ENCODE data around the gene RGS4.

RGS4 gene

GRCh38 chr1:163036671-163037070 is 32.5 kb upstream of the RGS4 start:
- Histone ChIP-seq H3K27ac (ENCODE audit: poor library complexity, severe bottlenecking) (peak overlapping the region; percentile 96), H3K4me3 (ENCODE audit: severe bottlenecking) (no peak overlapping the region), H3K4me1 (ENCODE audit: insufficient read depth, poor library complexity, severe bottlenecking) (peaks cover 22% of the 10 kb centered on the region), H3K9me3 (ENCODE audit: severe bottlenecking) (no peaks in the 10 kb centered on the region), H3K27me3 (ENCODE audit: insufficient read depth, poor library complexity, severe bottlenecking) (no peaks in the 10 kb centered on the region), H3K36me3 (ENCODE audit: low read depth) (0 out of 2 replicates have a peak, but pooled peaks cover 2% of the 10 kb centered on the region)
- TF ChIP-seq CTCF (IDR thresholded peaks at IDR 0.05; ENCODE audit: poor library complexity, severe bottlenecking) = no peak
- DNase-seq (ENCODE audit: low spot score) (no peak), ATAC-seq (ENCODE audit: low read depth) (no peak)

- peaks cover 22% of the 10 kb centered on the region for H3K4me1 ChIP-seq (ENCODE audit: insufficient read depth, poor library complexity, severe bottlenecking)
- no peaks in the 10 kb centered on the region for H3K9me3 ChIP-seq (ENCODE audit: severe bottlenecking)
- 0 out of 2 replicates have a peak, but pooled peaks cover 3% of the 10 kb centered on the region for H3K36me3 ChIP-seq (ENCODE audit: low read depth)
- ATAC-seq (ENCODE audit: low read depth) (no peak), DNase-seq (ENCODE audit: low spot score) (no peak)
- no peaks in the 10 kb centered on the region for H3K27me3 ChIP-seq (ENCODE audit: insufficient read depth, poor library complexity, severe bottlenecking)
- no peak overlapping the region for H3K27ac ChIP-seq (ENCODE audit: poor library complexity, severe bottlenecking)
- no peak overlapping the region for H3K4me3 ChIP-seq (ENCODE audit: severe bottlenecking)
- TF ChIP-seq CTCF (IDR thresholded peaks at IDR 0.05; ENCODE audit: poor library complexity, severe bottlenecking) = no peak
These were observed 30.0 kb upstream of the RGS4 start for GRCh38 chr1:163038928-163039706.

GRCh38 chr1:163039707-163040093 is 29.5 kb upstream of the RGS4 start:
- no peak for TF ChIP-seq CTCF (IDR thresholded peaks at IDR 0.05; ENCODE audit: poor library complexity, severe bottlenecking)
- ATAC-seq (ENCODE audit: low read depth) (no peak), DNase-seq (ENCODE audit: low spot score) (no peak)
- H3K27ac ChIP-seq (ENCODE audit: poor library complexity, severe bottlenecking) = no peak overlapping the region
- peaks cover 20% of the 10 kb centered on the region for H3K4me1 ChIP-seq (ENCODE audit: insufficient read depth, poor library complexity, severe bottlenecking)
- no peaks in the 10 kb centered on the region for H3K9me3 ChIP-seq (ENCODE audit: severe bottlenecking)
- no peak overlapping the region for H3K4me3 ChIP-seq (ENCODE audit: severe bottlenecking)
- H3K27me3 ChIP-seq (ENCODE audit: insufficient read depth, poor library complexity, severe bottlenecking) = no peaks in the 10 kb centered on the region
- H3K36me3 ChIP-seq (ENCODE audit: low read depth) = 0 out of 2 replicates have a peak, but pooled peaks cover 3% of the 10 kb centered on the region

- Histone ChIP-seq H3K27me3 (ENCODE audit: insufficient read depth, poor library complexity, severe bottlenecking) (no peaks in the 10 kb centered on the region), H3K4me3 (ENCODE audit: severe bottlenecking) (no peak overlapping the region), H3K4me1 (ENCODE audit: insufficient read depth, poor library complexity, severe bottlenecking) (no peaks in the 10 kb centered on the region), H3K9me3 (ENCODE audit: severe bottlenecking) (no peaks in the 10 kb centered on the region), H3K36me3 (ENCODE audit: low read depth) (0 out of 2 replicates have a peak, but pooled peaks cover 3% of the 10 kb centered on the region), H3K27ac (ENCODE audit: poor library complexity, severe bottlenecking) (no peak overlapping the region)
- DNase-seq (ENCODE audit: low spot score) (no peak), ATAC-seq (ENCODE audit: low read depth) (no peak)
- TF ChIP-seq CTCF (IDR thresholded peaks at IDR 0.05; ENCODE audit: poor library complexity, severe bottlenecking) = no peak
These were observed 23.1 kb upstream of the RGS4 start for GRCh38 chr1:163046071-163046470.

Data from RWPE2 (cell line).